SH-SY5Y (cell line): ENCODE results near the gene COL8A2.

Experiments
- GATA2 ChIP-seq: IDR thresholded peaks from 2 replicates; pipeline ENCODE4 v1.6.1; 2011; ENCODE audit warnings: mild to moderate bottlenecking, low read depth, low read length
- GATA3 ChIP-seq: IDR thresholded peaks from 2 replicates; pipeline ENCODE4 v1.6.1; 2011; ENCODE audit warnings: low read depth, mild to moderate bottlenecking, low read length, moderate library complexity

DNA sequence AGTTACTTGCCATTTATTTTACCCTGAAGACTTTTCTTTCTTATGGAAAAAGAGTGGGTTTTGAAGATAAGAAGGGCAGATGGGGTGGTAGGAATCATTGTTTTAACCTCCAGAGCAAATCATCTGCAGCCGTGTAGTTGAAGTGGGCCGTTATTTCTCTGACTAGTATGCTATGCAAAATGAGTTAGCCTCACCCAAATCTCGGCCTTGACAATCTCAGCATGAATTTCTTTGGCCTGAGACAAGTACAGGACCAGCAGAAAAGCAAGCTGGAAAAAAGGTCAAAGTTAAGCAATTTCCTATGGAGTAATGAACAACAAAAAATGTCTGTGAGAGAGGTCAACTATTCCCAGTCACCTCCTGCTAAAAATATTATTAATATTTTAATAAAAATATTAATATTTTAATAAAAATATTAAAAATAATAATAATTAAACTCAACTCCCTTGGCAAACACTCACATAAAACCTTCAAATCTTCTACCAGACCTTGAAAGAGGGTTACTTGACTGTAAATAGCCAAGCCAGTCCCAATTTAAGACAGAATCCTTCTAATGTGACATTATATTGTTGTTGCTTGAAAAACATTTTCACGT lies 47.9 kb downstream of the COL8A2 start:
- TF ChIP-seq GATA2 = no peak
- TF ChIP-seq GATA3 = no peak
